K562 (cell line): ENCODE measurements around the gene RIIAD1. TPM values are rescaled to one million over a fixed set of nuclear protein-coding genes. Genes with fewer than 3 reads are reported as not detected.

Experiments used
- ATAC-seq: fragments of 200-7000 bp; cut with Tn5 transposase; 3 replicates; pipeline ENCODE4 v1.9.1; 2020; ENCODE audit warnings: moderate library complexity
- BruUV-seq: library from RNA; stranded (reverse); fragments of 400-500 nt; replicated peaks from 2 replicates; lab custom pipeline; 2021; lab: Mats Ljungman, UMichigan
- CTCF ChIA-PET: fragments of 300-600 bp; formaldehyde crosslinking; extraction: SDS; loops from one replicate; lab custom pipeline; 2021; ENCODE audit warnings: low intra/inter-chr PET ratio; lab: Yijun Ruan, JAX
- POLR2A ChIA-PET: fragments of 300-600, 350-650 bp; sonication (Branson Sonifier 250); formaldehyde crosslinking; extraction: SDS; loops from one replicate; lab custom pipeline; 2021; ENCODE audit warnings: antibody characterized with exemption, inconsistent platforms; lab: Yijun Ruan, JAX
- DNase-seq, 4 experiments: peaks; one replicate each; pipeline versions ENCODE4 v3.0.0 to v3.0.0-alpha.2; 2011 to 2018; ENCODE audit warnings: low spot score in 3 of 4, mixed read lengths in 3 of 4; ENCODE audit errors: extremely low read depth in 1 of 4
- FAIRE-seq: peaks from 2 replicates; lab custom pipeline; 2011; peaks lifted over from hg19 to GRCh38; lab: Jason Lieb, UNC
- H2AFZ ChIP-seq: 2 replicates; pipeline ENCODE4 v1.6.0; 2011; ENCODE audit warnings: low read depth, low read length, control low read depth, inconsistent platforms
- H3K27ac ChIP-seq: fragments of 200-600 bp; 3 replicates; pipeline ENCODE4 v1.8.0; 2011; ENCODE audit warnings: low read depth, mild to moderate bottlenecking, control low read depth, inconsistent platforms, low read length, moderate library complexity, mixed read lengths; ENCODE audit errors: extremely low read depth
- H3K27me3 ChIP-seq, 2 experiments: fragments of 300-600 bp in 1 of 2; 2 replicates in 1 of 2; 3 replicates in 1 of 2; pipeline versions ENCODE4 v1.6.0 to v1.8.0; 2011; ENCODE audit warnings: inconsistent platforms in 2 of 2, low read length in 2 of 2, mild to moderate bottlenecking in 1 of 2, mixed read lengths in 1 of 2, moderate library complexity in 1 of 2; ENCODE audit not compliant: control insufficient read depth in 2 of 2, insufficient read depth in 2 of 2
- H3K36me3 ChIP-seq: fragments of 300-600 bp; 3 replicates; pipeline ENCODE4 v1.8.0; 2011; ENCODE audit warnings: mild to moderate bottlenecking, low read length, inconsistent platforms; ENCODE audit not compliant: control insufficient read depth, insufficient read depth
- H3K4me1 ChIP-seq, 2 experiments: fragments of 200-600 bp in 1 of 2; replicated peaks in 1 of 2; 2 replicates in 1 of 2; 3 replicates in 1 of 2; pipeline versions ENCODE4 v1.5.1 to v1.8.0; 2011; ENCODE audit warnings: inconsistent platforms in 2 of 2, low read length in 2 of 2, mild to moderate bottlenecking in 1 of 2, mixed read lengths in 1 of 2, moderate library complexity in 1 of 2; ENCODE audit not compliant: control insufficient read depth in 2 of 2, insufficient read depth in 2 of 2
- H3K4me2 ChIP-seq: 2 replicates; pipeline ENCODE4 v1.6.1; 2011; ENCODE audit warnings: low read length, control low read depth, inconsistent platforms, mixed read lengths; ENCODE audit not compliant: insufficient read depth
- H3K4me3 ChIP-seq: fragments of 200-600 bp; sonication (generic), shearing (Covaris generic); 2 replicates; pipeline ENCODE4 v1.5.1; 2016; ENCODE audit warnings: control low read depth, inconsistent platforms
- H3K79me2 ChIP-seq: fragments of 200-600 bp; 3 replicates; pipeline ENCODE4 v1.8.0; 2011; ENCODE audit warnings: low read length, inconsistent platforms; ENCODE audit not compliant: control insufficient read depth, insufficient read depth
- H3K9ac ChIP-seq, 2 experiments: 2 replicates each; pipeline versions ENCODE4 v1.6.0 to v1.6.1; 2011; ENCODE audit warnings: low read depth in 2 of 2, low read length in 2 of 2, control low read depth in 1 of 2, inconsistent platforms in 1 of 2, mild to moderate bottlenecking in 1 of 2, mixed read lengths in 1 of 2; ENCODE audit not compliant: insufficient read depth in 1 of 2
- H3K9me1 ChIP-seq: one replicate; pipeline ENCODE4 v1.6.0; 2011; ENCODE audit warnings: inconsistent platforms, mild to moderate bottlenecking, low read length, moderate library complexity; ENCODE audit not compliant: control insufficient read depth, insufficient read depth
- H3K9me3 ChIP-seq: replicated peaks from 2 replicates; pipeline ENCODE4 v1.5.1; 2011; ENCODE audit warnings: low read depth, low read length, inconsistent platforms; ENCODE audit not compliant: control insufficient read depth, insufficient read depth
- H4K20me1 ChIP-seq: replicated peaks from 2 replicates; pipeline ENCODE4 v1.6.1; 2011; ENCODE audit warnings: low read length, inconsistent platforms, mixed read lengths; ENCODE audit not compliant: control insufficient read depth, insufficient read depth
- EP300 ChIP-seq: IDR thresholded peaks from 2 replicates; pipeline ENCODE4 v1.6.1; 2012; ENCODE audit warnings: low read length, improper control_type of control experiment
- NFATC3 ChIP-seq: fragments of 450-650 bp; IDR thresholded peaks from 2 replicates; pipeline ENCODE4 v1.6.1; 2017; ENCODE audit warnings: mild to moderate bottlenecking
- NR2C2 ChIP-seq, 2 experiments: fragments of 200-800 bp in 1 of 2; sonication (Bioruptor generic) in 1 of 2; sonication (generic) in 1 of 2; formaldehyde crosslinking in 1 of 2; IDR thresholded peaks; 2 replicates each; pipeline versions ENCODE4 v1.6.1 to v1.8.0; 2016 to 2022; ENCODE audit warnings: mild to moderate bottlenecking in 1 of 2, missing compliant biosample characterization in 1 of 2, missing genetic modification characterization in 1 of 2, missing genetic modification reagents in 1 of 2
- RBFOX2 ChIP-seq: fragments of 200-400 bp; formaldehyde crosslinking; IDR thresholded peaks from 2 replicates; pipeline ENCODE4 v1.6.1; 2017; ENCODE audit warnings: low read depth, mild to moderate bottlenecking, low read length, moderate library complexity
- ZNF165 ChIP-seq: fragments of 250-450 bp; sonication (Bioruptor Pico); IDR thresholded peaks from 2 replicates; pipeline ENCODE4 v1.4.0; 2020; ENCODE audit warnings: borderline replicate concordance
- ZNF239 ChIP-seq: fragments of 250-450 bp; sonication (Bioruptor Pico); IDR thresholded peaks from 2 replicates; pipeline ENCODE4 v1.4.0; 2020; ENCODE audit warnings: mild to moderate bottlenecking
- WGBS: fragments of 100-300 bp; shearing (Covaris generic); methylation state at CpG from one replicate; pipeline ENCODE4 v1.1.6; 2016; ENCODE audit warnings: low coverage, mixed read lengths; ENCODE audit not compliant: insufficient coverage; ENCODE audit errors: missing lambda C conversion rate; 5-methylcytosine and 5-hydroxymethylcytosine counted together
- in situ Hi-C: fragments of 300-500 bp; cut with MboI; formaldehyde crosslinking; loops from 4 replicates; pipeline ENCODE4 v1.15.0; 2018; ENCODE audit warnings: inconsistent platforms, mixed read lengths
- intact Hi-C: fragments of 100-400 bp; cut with micrococcal nuclease; formaldehyde crosslinking; loops from 2 replicates; pipeline ENCODE4 v1.14.2; 2022
- polyA plus RNA-seq, 8 experiments: library from polyadenylated mRNA; depleted of rRNA in 4 of 8; stranded (reverse) in 5 of 8; unstranded in 3 of 8; fragments of >200 nt; fragmentation: Nextera tagmentation in 2 of 8; fragmentation: Illumina TruSeq in 1 of 8; extraction: Ambion mirVana in 2 of 8; extraction: Trizol in 1 of 8; gene quantifications; 2 replicates each; pipeline versions ENCODE4 v1.2.1 to v1.2.3, GENCODE V29; 2011 to 2014; ENCODE audit warnings: inconsistent platforms in 1 of 8, missing spikeins in 1 of 8
- total RNA-seq, 7 experiments: library from RNA; depleted of rRNA in 6 of 7; stranded (reverse); fragments of >200 nt in 6 of 7; fragmentation: Illumina TruSeq in 2 of 7; extraction: Trizol in 2 of 7; gene quantifications; 2 replicates each; pipeline versions ENCODE4 v1.2.1 to v1.2.3, GENCODE V29; 2011 to 2021; ENCODE audit warnings: low replicate concordance in 1 of 7
- TF ChIP-seq, protein P1 (sequence below): fragments of 250-450 bp; sonication (Bioruptor Pico); IDR thresholded peaks from 2 replicates; pipeline ENCODE4 v1.5.0; 2021
- TF ChIP-seq, protein P2 (sequence below): IDR thresholded peaks from 2 replicates; pipeline ENCODE4 v1.6.1; 2016; ENCODE audit warnings: missing genetic modification characterization, missing compliant biosample characterization

Gene RIIAD1
- total and polyA plus RNA-seq, 9 of the 15 experiments (the other 6 are each of a cell fraction or from before 2014, with no cell fraction given): not detected

DNA sequence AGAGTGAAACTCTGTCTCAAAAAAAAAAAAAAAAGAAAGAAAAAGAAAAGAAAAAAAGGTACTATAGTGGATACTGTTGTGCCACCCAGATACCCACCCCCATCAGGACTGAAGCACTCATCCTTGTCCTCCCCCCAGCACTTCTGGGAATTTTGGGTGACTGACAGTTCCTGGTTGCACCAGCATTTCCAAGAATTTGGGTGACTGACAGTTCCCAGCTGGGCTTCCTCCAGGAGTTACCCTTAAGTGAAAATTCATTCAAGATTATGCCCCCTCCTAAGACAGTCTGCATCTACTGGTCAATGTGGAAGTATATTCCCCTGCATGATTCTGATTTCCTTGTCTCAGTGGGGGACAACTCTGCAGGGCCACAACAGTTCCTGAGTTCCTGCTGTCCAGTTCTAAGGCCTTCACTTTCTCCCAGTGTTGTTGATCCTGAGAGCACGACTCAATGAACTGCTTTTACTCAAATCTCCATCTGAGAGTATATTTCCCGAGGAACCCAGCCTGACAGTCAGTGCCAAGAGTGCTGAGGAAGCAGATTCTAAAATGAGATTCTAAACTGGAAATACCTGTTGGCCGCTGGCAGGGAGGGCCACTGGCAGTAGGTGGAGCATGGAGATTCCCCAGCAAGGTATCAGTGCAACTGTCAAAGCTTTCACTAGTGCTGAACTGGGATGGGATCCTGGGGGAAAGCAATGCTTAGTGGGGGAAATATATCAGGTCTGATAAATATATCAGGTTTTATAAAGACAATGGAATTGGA, 18.5 kb downstream of the RIIAD1 start (continued):
- peak; percentile 75 for TF ChIP-seq EP300

DNA sequence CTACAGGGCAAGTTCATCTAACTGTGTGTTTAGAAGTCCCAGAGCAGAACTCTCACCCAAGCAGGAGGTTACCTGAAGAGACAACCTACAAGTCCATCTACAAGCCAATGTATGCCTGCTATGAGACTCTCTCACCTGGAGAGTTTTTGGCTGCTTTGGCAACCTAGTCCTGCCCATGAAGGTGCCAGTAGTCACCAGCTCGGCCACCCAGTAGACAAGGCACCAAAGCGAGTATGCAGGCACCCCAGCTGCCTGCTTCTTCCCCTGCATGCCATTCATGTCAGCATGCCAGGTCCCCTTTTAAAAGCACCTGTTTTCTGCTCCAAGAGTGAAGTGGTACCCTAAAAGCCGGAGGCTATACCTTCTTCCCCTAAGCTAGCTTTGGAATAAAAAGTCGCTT, 20.2 kb downstream of the RIIAD1 start:
- in situ Hi-C loops (no loop called here), intact Hi-C loops (no loop called here)
- H3K36me3 ChIP-seq: no peaks in the 10 kb centered on the region
- H3K79me2 ChIP-seq: no peaks in the 10 kb centered on the region
- 36% methylated on average over 4 of the region's 4 CpGs for WGBS
- H3K27ac ChIP-seq: no peak overlapping the region
- no peaks in the 10 kb centered on the region for H3K27me3 ChIP-seq
- FAIRE-seq (no peak), DNase-seq (no peak), ATAC-seq (no peak)
- no peak overlapping the region for H3K4me2 ChIP-seq
- no peaks in the 10 kb centered on the region for H4K20me1 ChIP-seq
- no peak overlapping the region for H3K4me3 ChIP-seq
- H3K9ac ChIP-seq: no peak overlapping the region
- no peaks in the 10 kb centered on the region for H3K9me1 ChIP-seq
- no peak overlapping the region; the same call in 1 of the 2 replicates for H2AFZ ChIP-seq
- TF ChIP-seq, protein P1, sequence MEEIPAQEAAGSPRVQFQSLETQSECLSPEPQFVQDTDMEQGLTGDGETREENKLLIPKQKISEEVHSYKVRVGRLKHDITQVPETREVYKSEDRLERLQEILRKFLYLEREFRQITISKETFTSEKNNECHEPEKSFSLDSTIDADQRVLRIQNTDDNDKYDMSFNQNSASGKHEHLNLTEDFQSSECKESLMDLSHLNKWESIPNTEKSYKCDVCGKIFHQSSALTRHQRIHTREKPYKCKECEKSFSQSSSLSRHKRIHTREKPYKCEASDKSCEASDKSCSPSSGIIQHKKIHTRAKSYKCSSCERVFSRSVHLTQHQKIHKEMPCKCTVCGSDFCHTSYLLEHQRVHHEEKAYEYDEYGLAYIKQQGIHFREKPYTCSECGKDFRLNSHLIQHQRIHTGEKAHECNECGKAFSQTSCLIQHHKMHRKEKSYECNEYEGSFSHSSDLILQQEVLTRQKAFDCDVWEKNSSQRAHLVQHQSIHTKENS (CRISPR knock-in tag): no peak
- no peak for TF ChIP-seq ZNF165 (CRISPR knock-in tag)
- TF ChIP-seq, protein P2, sequence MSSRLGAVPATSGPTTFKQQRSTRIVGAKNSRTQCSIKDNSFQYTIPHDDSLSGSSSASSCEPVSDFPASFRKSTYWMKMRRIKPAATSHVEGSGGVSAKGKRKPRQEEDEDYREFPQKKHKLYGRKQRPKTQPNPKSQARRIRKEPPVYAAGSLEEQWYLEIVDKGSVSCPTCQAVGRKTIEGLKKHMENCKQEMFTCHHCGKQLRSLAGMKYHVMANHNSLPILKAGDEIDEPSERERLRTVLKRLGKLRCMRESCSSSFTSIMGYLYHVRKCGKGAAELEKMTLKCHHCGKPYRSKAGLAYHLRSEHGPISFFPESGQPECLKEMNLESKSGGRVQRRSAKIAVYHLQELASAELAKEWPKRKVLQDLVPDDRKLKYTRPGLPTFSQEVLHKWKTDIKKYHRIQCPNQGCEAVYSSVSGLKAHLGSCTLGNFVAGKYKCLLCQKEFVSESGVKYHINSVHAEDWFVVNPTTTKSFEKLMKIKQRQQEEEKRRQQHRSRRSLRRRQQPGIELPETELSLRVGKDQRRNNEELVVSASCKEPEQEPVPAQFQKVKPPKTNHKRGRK (tag): no peak
- TF ChIP-seq ZNF239: no peak
- no peak for TF ChIP-seq NR2C2 (CRISPR knock-in tag; IDR thresholded peaks at IDR 0.05)
- TF ChIP-seq NR2C2 (tag; IDR thresholded peaks at IDR 0.05): no peak
- no peak for TF ChIP-seq RBFOX2
- TF ChIP-seq NFATC3: no peak
- POLR2A ChIA-PET: interaction anchor here (0.6 kb wide), 2 partner anchors 59 to 207 kb away, joined by 4 read pairs; no protein-coding TSS in a partner anchor
- BruUV-seq: no TSS peak
- CTCF ChIA-PET: no interaction called here
- H3K4me1 ChIP-seq: peaks cover 4 to 9% of the 10 kb centered on the region in 2 experiments; a peak in 4 of 5 replicates
- peaks cover 11% of the 10 kb centered on the region for H3K9me3 ChIP-seq
